Measurements from ENCODE around the gene TTLL9. TPM values are rescaled to one million over a fixed set of nuclear protein-coding genes. Genes with fewer than 3 reads are reported as not detected.

The TTLL9 gene
- total RNA-seq, 1 donor, result not detected

GRCh38 chr20:31877684-31878083 is 7.2 kb downstream of the TTLL9 start:
- no peaks in the 10 kb centered on the region for H3K27me3 ChIP-seq (ENCODE audit: insufficient read depth, low read length)
- no peaks in the 10 kb centered on the region for H3K9me3 ChIP-seq (ENCODE audit: low read depth, low read length)
- peaks cover 12% of the 10 kb centered on the region for H3K4me1 ChIP-seq (ENCODE audit: insufficient read depth, low read length)
- no peak overlapping the region for H3K4me3 ChIP-seq (ENCODE audit: low read length)

GRCh38 chr20:31879143-31879987 is 8.9 kb downstream of the TTLL9 start:
- Histone ChIP-seq H3K4me3 (ENCODE audit: low read length) (peak overlapping the region; percentile 52), H3K27me3 (ENCODE audit: insufficient read depth, low read length) (no peaks in the 10 kb centered on the region), H3K9me3 (ENCODE audit: low read depth, low read length) (no peaks in the 10 kb centered on the region), H3K4me1 (ENCODE audit: insufficient read depth, low read length) (peaks cover 12% of the 10 kb centered on the region)

GRCh38 chr20:31881945-31882344 is 11.5 kb downstream of the TTLL9 start:
- H3K27me3 ChIP-seq (ENCODE audit: insufficient read depth, low read length), result no peaks in the 10 kb centered on the region
- no peak overlapping the region for H3K4me3 ChIP-seq (ENCODE audit: low read length)
- H3K4me1 ChIP-seq (ENCODE audit: insufficient read depth, low read length), result peaks cover 12% of the 10 kb centered on the region

GRCh38 chr20:31883829-31884228 is 13.4 kb downstream of the TTLL9 start:
- Histone ChIP-seq H3K4me3 (ENCODE audit: low read length) (no peak overlapping the region), H3K9me3 (ENCODE audit: low read depth, low read length) (no peaks in the 10 kb centered on the region), H3K27me3 (ENCODE audit: insufficient read depth, low read length) (no peaks in the 10 kb centered on the region), H3K4me1 (ENCODE audit: insufficient read depth, low read length) (peaks cover 12% of the 10 kb centered on the region)

More at GRCh38 chr20:31881945-31882344, 11.5 kb downstream of the TTLL9 start:
- no peaks in the 10 kb centered on the region for H3K9me3 ChIP-seq (ENCODE audit: low read depth, low read length)

- H3K27me3 ChIP-seq (ENCODE audit: insufficient read depth, low read length), result no peaks in the 10 kb centered on the region
- H3K4me3 ChIP-seq (ENCODE audit: low read length), result no peak overlapping the region
- H3K9me3 ChIP-seq (ENCODE audit: low read depth, low read length), result no peaks in the 10 kb centered on the region
- peaks cover 6% of the 10 kb centered on the region for H3K4me1 ChIP-seq (ENCODE audit: insufficient read depth, low read length)
These were observed 20.2 kb downstream of the TTLL9 start for GRCh38 chr20:31890646-31891045.

GRCh38 chr20:31894980-31895675 is 24.7 kb downstream of the TTLL9 start:
- peaks cover 6% of the 10 kb centered on the region for H3K4me1 ChIP-seq (ENCODE audit: insufficient read depth, low read length)
- H3K4me3 ChIP-seq (ENCODE audit: low read length), result no peak overlapping the region
- no peaks in the 10 kb centered on the region for H3K9me3 ChIP-seq (ENCODE audit: low read depth, low read length)
- H3K27me3 ChIP-seq (ENCODE audit: insufficient read depth, low read length), result no peaks in the 10 kb centered on the region

GRCh38 chr20:31896049-31896448 is 25.6 kb downstream of the TTLL9 start:
- Histone ChIP-seq H3K4me3 (ENCODE audit: low read length) (no peak overlapping the region), H3K9me3 (ENCODE audit: low read depth, low read length) (no peaks in the 10 kb centered on the region), H3K27me3 (ENCODE audit: insufficient read depth, low read length) (no peaks in the 10 kb centered on the region), H3K4me1 (ENCODE audit: insufficient read depth, low read length) (peaks cover 6% of the 10 kb centered on the region)

GRCh38 chr20:31897541-31897940 is 27.1 kb downstream of the TTLL9 start:
- peaks cover 6% of the 10 kb centered on the region for H3K4me1 ChIP-seq (ENCODE audit: insufficient read depth, low read length)
- H3K9me3 ChIP-seq (ENCODE audit: low read depth, low read length), result no peaks in the 10 kb centered on the region
- no peaks in the 10 kb centered on the region for H3K27me3 ChIP-seq (ENCODE audit: insufficient read depth, low read length)
- H3K4me3 ChIP-seq (ENCODE audit: low read length), result no peak overlapping the region

- H3K4me3 ChIP-seq (ENCODE audit: low read length), result no peak overlapping the region
These were observed 31.2 kb downstream of the TTLL9 start for GRCh38 chr20:31901615-31902014.

GRCh38 chr20:31903627-31904386 is 33.4 kb downstream of the TTLL9 start:
- Histone ChIP-seq H3K4me1 (ENCODE audit: insufficient read depth, low read length) (no peaks in the 10 kb centered on the region), H3K27me3 (ENCODE audit: insufficient read depth, low read length) (no peaks in the 10 kb centered on the region), H3K9me3 (ENCODE audit: low read depth, low read length) (no peaks in the 10 kb centered on the region), H3K4me3 (ENCODE audit: low read length) (no peak overlapping the region)

More at GRCh38 chr20:31901615-31902014, 31.2 kb downstream of the TTLL9 start:
- Histone ChIP-seq H3K9me3 (ENCODE audit: low read depth, low read length) (no peaks in the 10 kb centered on the region), H3K4me1 (ENCODE audit: insufficient read depth, low read length) (no peaks in the 10 kb centered on the region), H3K27me3 (ENCODE audit: insufficient read depth, low read length) (no peaks in the 10 kb centered on the region)

- H3K27me3 ChIP-seq (ENCODE audit: insufficient read depth, low read length), result no peaks in the 10 kb centered on the region
- H3K9me3 ChIP-seq (ENCODE audit: low read depth, low read length), result no peaks in the 10 kb centered on the region
- H3K4me3 ChIP-seq (ENCODE audit: low read length), result no peak overlapping the region
- H3K4me1 ChIP-seq (ENCODE audit: insufficient read depth, low read length), result no peaks in the 10 kb centered on the region
These were observed 35.6 kb downstream of the TTLL9 start for GRCh38 chr20:31906001-31906400.

GRCh38 chr20:31907046-31907445 is 36.6 kb downstream of the TTLL9 start:
- Histone ChIP-seq H3K4me1 (ENCODE audit: insufficient read depth, low read length) (no peaks in the 10 kb centered on the region), H3K4me3 (ENCODE audit: low read length) (no peak overlapping the region), H3K9me3 (ENCODE audit: low read depth, low read length) (no peaks in the 10 kb centered on the region), H3K27me3 (ENCODE audit: insufficient read depth, low read length) (no peaks in the 10 kb centered on the region)

GRCh38 chr20:31908016-31908415 is 37.6 kb downstream of the TTLL9 start:
- H3K4me1 ChIP-seq (ENCODE audit: insufficient read depth, low read length), result no peaks in the 10 kb centered on the region
- no peaks in the 10 kb centered on the region for H3K27me3 ChIP-seq (ENCODE audit: insufficient read depth, low read length)

GRCh38 chr20:31908424-31908823 is 38.0 kb downstream of the TTLL9 start:
- Histone ChIP-seq H3K4me1 (ENCODE audit: insufficient read depth, low read length) (no peaks in the 10 kb centered on the region), H3K9me3 (ENCODE audit: low read depth, low read length) (no peaks in the 10 kb centered on the region), H3K4me3 (ENCODE audit: low read length) (no peak overlapping the region), H3K27me3 (ENCODE audit: insufficient read depth, low read length) (no peaks in the 10 kb centered on the region)

More at GRCh38 chr20:31908016-31908415, 37.6 kb downstream of the TTLL9 start:
- Histone ChIP-seq H3K4me3 (ENCODE audit: low read length) (no peak overlapping the region), H3K9me3 (ENCODE audit: low read depth, low read length) (no peaks in the 10 kb centered on the region)
